Gastroesophageal sphincter (tissue), 4 donors: Measurements from ENCODE around the gene OR10G3. TPM values are rescaled to one million over a fixed set of nuclear protein-coding genes. Genes with fewer than 3 reads are reported as not detected.
"Not testable (repeated sequence)": the region's sequence is repeated elsewhere in the genome, so short reads cannot be mapped to it uniquely, and the experiment has no call there.

Experiments
- ATAC-seq: fragments of 150-250 bp; one replicate; pipeline ENCODE4 v1.9.1; 2016; ENCODE audit warnings: mild to moderate bottlenecking, moderate library complexity
- H3K27ac ChIP-seq, 4 donors: fragments of 200-600 bp; sonication (generic) in 3 of 4; 1 replicate in 3 of 4; 2 replicates in 1 of 4; pipeline ENCODE4 v1.5.1; 2016 to 2019
- H3K27me3 ChIP-seq: fragments of 200-600 bp; sonication (generic); one replicate; pipeline ENCODE4 v1.5.1; 2019
- H3K36me3 ChIP-seq, 2 donors: fragments of 200-600 bp; sonication (generic); one replicate each; pipeline ENCODE4 v1.5.1; 2019; ENCODE audit warnings: control low read depth in 1 of 2
- H3K4me1 ChIP-seq, 3 donors: fragments of 200-600 bp; sonication (generic); 1 replicate in 2 of 3; 2 replicates in 1 of 3; pipeline ENCODE4 v1.5.1; 2016 to 2019; ENCODE audit warnings: control low read depth in 2 of 3
- H3K4me3 ChIP-seq, 2 donors: fragments of 200-600 bp; sonication (generic); one replicate each; pipeline ENCODE4 v1.5.1; 2019; ENCODE audit warnings: mild to moderate bottlenecking in 1 of 2, moderate library complexity in 1 of 2
- H3K9me3 ChIP-seq, 3 donors: fragments of 200-600 bp; sonication (generic); one replicate each; pipeline ENCODE4 v1.5.1; 2017 to 2019; ENCODE audit warnings: control low read depth in 2 of 3
- EP300 ChIP-seq: sonication (generic); formaldehyde crosslinking; IDR thresholded peaks from one replicate; pipeline ENCODE4 v1.6.1; 2017; ENCODE audit warnings: antibody characterized with exemption, mild to moderate bottlenecking
- POLR2A ChIP-seq, 2 donors: fragments of 450-650 bp; IDR thresholded peaks; one replicate each; pipeline ENCODE4 v1.6.1; 2017; ENCODE audit warnings: antibody characterized with exemption in 2 of 2, mild to moderate bottlenecking in 2 of 2, moderate library complexity in 1 of 2
- POLR2AphosphoS5 ChIP-seq: sonication (generic); formaldehyde crosslinking; IDR thresholded peaks from one replicate; pipeline ENCODE4 v1.6.1; 2017; ENCODE audit warnings: antibody characterized with exemption
- WGBS, 2 donors: methylation state at CpG; one replicate each; pipeline ENCODE4 v1.1.5; 2018; ENCODE audit warnings: low coverage in 1 of 2; 5-methylcytosine and 5-hydroxymethylcytosine counted together
- total RNA-seq, 4 donors: library from RNA; depleted of rRNA; stranded (reverse); fragments of >200 nt; gene quantifications; one replicate each; pipeline ENCODE4 v1.1.0, GENCODE V29; 2016
- TF ChIP-seq, protein P1 (sequence below), 4 experiments: fragments of 200-600 bp in 2 of 4; fragments of 450-650 bp in 2 of 4; sonication (generic) in 1 of 4; IDR thresholded peaks; one replicate each; pipeline ENCODE4 v1.5.1; 2017 to 2019; ENCODE audit warnings: antibody characterized with exemption in 4 of 4, mild to moderate bottlenecking in 2 of 4, moderate library complexity in 2 of 4

OR10G3 gene
- total RNA-seq, 4 donors from 2014 or later, result not detected

DNA sequence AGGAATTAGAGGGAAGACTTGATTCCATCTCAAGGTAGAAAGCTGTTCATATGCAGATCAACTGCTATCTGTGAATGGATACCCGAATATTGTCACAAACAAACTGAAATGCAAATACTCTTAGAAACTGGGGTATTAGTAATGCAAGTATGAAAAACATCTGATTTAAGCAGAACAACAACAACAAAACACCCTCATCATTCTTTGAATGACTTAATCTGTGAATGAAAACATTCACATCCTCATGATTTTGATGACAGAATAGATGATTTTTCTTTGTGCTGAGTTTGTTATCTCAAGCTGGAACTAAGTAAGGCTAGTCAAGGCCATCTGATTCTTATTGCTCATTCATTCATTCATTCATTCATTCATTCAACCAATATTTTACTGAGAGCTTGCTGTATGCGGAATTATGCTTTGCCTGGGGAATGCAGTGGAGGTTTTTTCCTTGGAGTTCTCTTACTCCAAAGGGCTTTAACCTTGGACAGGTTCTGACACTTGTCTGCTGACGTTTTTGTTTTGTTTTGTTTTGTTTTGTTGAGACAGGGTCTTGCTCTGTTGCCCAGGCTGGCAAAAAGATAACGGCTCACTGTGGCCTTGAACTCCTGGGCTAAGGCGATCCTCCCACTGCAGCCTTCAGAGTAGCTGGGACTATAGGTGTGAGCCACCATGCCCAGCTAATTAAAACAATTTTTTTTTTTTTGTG, 23.3 kb downstream of the OR10G3 start:
- Histone ChIP-seq H3K27me3 (no peaks in the 10 kb centered on the region), H3K4me3 (no peak overlapping the region), H3K9me3 (no peaks in the 10 kb centered on the region), H3K36me3 (no peaks in the 10 kb centered on the region), H3K27ac (peak overlapping the region in 3 of 4 donors; percentile 29 to 79 (median 79)), H3K4me1 (peaks cover 0 to 15% (median 4%) of the 10 kb centered on the region in 3 donors)
- ATAC-seq, result no peak
- 43 to 51% methylated on average over 3 to 4 of the region's 5 CpGs for WGBS, 2 donors
- TF ChIP-seq, protein P1, sequence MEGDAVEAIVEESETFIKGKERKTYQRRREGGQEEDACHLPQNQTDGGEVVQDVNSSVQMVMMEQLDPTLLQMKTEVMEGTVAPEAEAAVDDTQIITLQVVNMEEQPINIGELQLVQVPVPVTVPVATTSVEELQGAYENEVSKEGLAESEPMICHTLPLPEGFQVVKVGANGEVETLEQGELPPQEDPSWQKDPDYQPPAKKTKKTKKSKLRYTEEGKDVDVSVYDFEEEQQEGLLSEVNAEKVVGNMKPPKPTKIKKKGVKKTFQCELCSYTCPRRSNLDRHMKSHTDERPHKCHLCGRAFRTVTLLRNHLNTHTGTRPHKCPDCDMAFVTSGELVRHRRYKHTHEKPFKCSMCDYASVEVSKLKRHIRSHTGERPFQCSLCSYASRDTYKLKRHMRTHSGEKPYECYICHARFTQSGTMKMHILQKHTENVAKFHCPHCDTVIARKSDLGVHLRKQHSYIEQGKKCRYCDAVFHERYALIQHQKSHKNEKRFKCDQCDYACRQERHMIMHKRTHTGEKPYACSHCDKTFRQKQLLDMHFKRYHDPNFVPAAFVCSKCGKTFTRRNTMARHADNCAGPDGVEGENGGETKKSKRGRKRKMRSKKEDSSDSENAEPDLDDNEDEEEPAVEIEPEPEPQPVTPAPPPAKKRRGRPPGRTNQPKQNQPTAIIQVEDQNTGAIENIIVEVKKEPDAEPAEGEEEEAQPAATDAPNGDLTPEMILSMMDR (IDR thresholded peaks at IDR 0.05), result no peak
- TF ChIP-seq EP300 (no peak), POLR2A (IDR thresholded peaks at IDR 0.05) (no peak), POLR2AphosphoS5 (no peak)

DNA sequence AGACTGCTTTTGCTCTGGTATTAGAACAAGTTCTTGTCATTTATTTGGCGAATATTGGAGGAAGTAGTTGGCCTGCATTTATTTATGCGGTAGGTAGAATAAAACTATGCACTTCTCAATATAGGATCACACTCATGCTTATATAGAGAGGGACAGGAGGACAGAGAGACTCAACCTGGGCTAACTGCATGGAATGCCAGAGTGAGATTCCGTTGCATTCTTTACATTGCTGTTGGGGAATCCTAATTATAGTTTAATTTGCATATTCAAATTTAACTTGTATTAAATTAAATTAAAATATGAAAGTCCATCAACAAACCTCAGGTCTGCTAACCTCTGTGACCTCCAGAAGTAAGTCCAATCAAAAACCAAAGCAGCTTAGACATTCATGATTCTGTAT, 26.6 kb downstream of the OR10G3 start:
- Histone ChIP-seq H3K27me3 (no peaks in the 10 kb centered on the region), H3K9me3 (no peaks in the 10 kb centered on the region), H3K4me3 (no peak overlapping the region), H3K36me3 (no peaks in the 10 kb centered on the region), H3K4me1 (peaks cover 0 to 15% (median 4%) of the 10 kb centered on the region in 3 donors), H3K27ac (no peak overlapping the region)
- no peak for ATAC-seq
- TF ChIP-seq POLR2A (IDR thresholded peaks at IDR 0.05) (no peak), POLR2AphosphoS5 (no peak), EP300 (no peak)
- TF ChIP-seq, protein P1 (IDR thresholded peaks at IDR 0.05), result no peak
- 52 to 84% methylated on average over 3 of the region's 3 CpGs for WGBS, 2 donors

DNA sequence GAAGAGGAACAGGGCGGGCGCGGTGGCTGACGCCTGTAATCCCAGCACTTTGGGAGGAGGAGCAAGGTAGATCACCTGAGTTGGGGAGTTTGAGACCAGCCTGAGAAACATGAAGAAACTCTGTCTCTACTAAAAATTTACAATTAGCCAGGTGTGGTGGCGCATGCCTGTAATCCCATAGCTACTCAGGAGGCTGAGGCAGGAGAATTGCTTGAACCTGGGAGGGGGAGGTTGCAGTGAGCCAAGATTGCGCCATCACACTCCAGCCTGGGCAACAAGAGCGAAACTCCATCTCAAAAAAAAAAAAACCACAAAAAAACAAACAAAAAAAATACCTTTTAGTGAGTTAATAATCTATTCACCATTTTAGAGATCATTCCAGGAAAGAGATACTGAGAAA, 35.3 kb downstream of the OR10G3 start:
- not testable (repeated sequence) for H3K4me3 ChIP-seq, H3K27ac ChIP-seq, ATAC-seq, H3K4me1 ChIP-seq, H3K9me3 ChIP-seq, H3K36me3 ChIP-seq
- H3K27me3 ChIP-seq, result peaks cover 17% of the 10 kb centered on the region
- 94% methylated on average over 7 of the region's 7 CpGs; no CpG with 5 or more reads in 1 of the 2 donors for WGBS, 2 donors

DNA sequence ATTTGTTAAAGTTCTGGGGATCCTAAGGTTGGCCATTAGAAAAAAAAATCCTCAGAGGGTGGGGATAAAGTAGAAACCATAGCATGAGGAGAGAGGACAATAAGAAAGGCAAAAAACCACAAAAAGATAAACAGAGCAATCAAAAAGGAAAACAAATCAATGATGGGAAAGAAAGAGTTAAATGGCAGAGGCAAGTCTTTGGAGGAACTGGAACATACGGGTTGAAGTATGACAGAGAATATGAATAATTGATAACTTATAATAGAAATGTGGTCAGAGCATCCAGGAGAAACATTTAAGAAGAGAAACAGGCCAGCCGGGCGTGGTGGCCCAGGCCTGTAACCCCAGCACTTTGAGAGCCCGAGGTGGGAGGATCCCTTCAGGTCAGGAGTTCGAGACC, 35.9 kb downstream of the OR10G3 start:
- WGBS, 2 donors, result 36 to 39% methylated on average over 3 to 5 of the region's 5 CpGs
- Histone ChIP-seq H3K27me3 (peaks cover 23% of the 10 kb centered on the region), H3K4me1 (no peaks in the 10 kb centered on the region), H3K9me3 (no peaks in the 10 kb centered on the region), H3K36me3 (no peaks in the 10 kb centered on the region), H3K4me3 (no peak overlapping the region), H3K27ac (no peak overlapping the region)
- TF ChIP-seq POLR2AphosphoS5 (no peak), POLR2A (IDR thresholded peaks at IDR 0.05) (no peak), EP300 (no peak)
- TF ChIP-seq, protein P1 (IDR thresholded peaks at IDR 0.05), result no peak
- ATAC-seq, result no peak

DNA sequence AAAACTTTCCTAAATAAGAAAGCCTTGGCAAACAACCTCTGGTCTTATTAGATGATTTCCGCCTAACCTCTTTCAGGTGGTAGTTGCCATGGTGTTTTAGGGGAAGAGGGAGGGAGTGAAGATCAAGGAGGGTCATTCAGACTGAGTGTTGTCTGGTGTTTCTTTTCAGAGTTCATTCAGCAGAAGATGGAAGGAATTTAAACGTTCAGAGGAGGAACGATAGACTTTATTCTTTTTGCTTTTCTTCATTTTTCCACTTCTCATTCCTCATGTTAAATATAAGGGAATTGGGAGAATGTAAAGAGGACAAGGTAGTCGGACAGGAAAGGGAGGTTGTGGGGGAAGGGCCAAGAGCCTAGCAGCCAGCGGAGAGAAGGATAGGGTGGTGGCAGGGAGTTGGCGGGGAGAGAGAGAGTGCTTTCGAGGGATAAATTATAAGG, 36.3 kb downstream of the OR10G3 start:
- TF ChIP-seq, protein P1 (IDR thresholded peaks at IDR 0.05), result no peak
- TF ChIP-seq POLR2A (IDR thresholded peaks at IDR 0.05) (no peak), POLR2AphosphoS5 (no peak), EP300 (no peak)
- no peaks in the 10 kb centered on the region for H3K9me3 ChIP-seq
- no peak overlapping the region for H3K4me3 ChIP-seq
- peaks cover 28% of the 10 kb centered on the region for H3K27me3 ChIP-seq
- H3K4me1 ChIP-seq, result no peaks in the 10 kb centered on the region
- H3K27ac ChIP-seq, result no peak overlapping the region
- ATAC-seq, result no peak
- H3K36me3 ChIP-seq, result no peaks in the 10 kb centered on the region
- WGBS, 2 donors, result 29 to 34% methylated on average over 7 of the region's 7 CpGs
